Naive thymus-derived CD8-positive, alpha-beta T cell (primary cell): ENCODE results near the gene CEP63. TPM values are rescaled to one million over a fixed set of nuclear protein-coding genes. Genes with fewer than 3 reads are reported as not detected.
"Not testable (repeated sequence)": the region's sequence is repeated elsewhere in the genome, so short reads cannot be mapped to it uniquely, and the experiment has no call there.

ENCODE experiments used
- ATAC-seq, 2 donors: fragments of 150-1000 bp; cut with Tn5 transposase in 1 of 2; sonication (Bioruptor Pico), chemical (Tn5 transposase) in 1 of 2; 1 replicate in 1 of 2; 2 replicates in 1 of 2; pipeline ENCODE4 v1.10.0; 2021; ENCODE audit warnings: mild to moderate bottlenecking in 2 of 2, moderate library complexity in 2 of 2
- POLR2A ChIA-PET: fragments of 350-600 bp; sonication (Branson Sonifier 250); formaldehyde crosslinking; loops from one replicate; lab custom pipeline; 2021; ENCODE audit warnings: antibody characterized with exemption; lab: Charles Lee
- DNase-seq, 10 donors: peaks; one replicate each; pipeline versions ENCODE4 v3.0.0 to v3.0.0-alpha.2; 2020 to 2022
- H3K27ac Mint-ChIP-seq, 10 donors: one replicate each; pipeline ENCODE4 v1.8.0; 2020 to 2022; ENCODE audit warnings: mild to moderate bottlenecking in 10 of 10, mixed read lengths in 10 of 10, moderate library complexity in 4 of 10, inconsistent platforms in 1 of 10
- H3K27me3 Mint-ChIP-seq, 5 donors: one replicate each; pipeline ENCODE4 v1.8.0; 2021 to 2022; ENCODE audit warnings: mixed read lengths in 5 of 5
- H3K36me3 Mint-ChIP-seq, 3 donors: one replicate each; pipeline ENCODE4 v1.8.0; 2020 to 2022; ENCODE audit warnings: mixed read lengths in 3 of 3, mild to moderate bottlenecking in 2 of 3, inconsistent platforms in 1 of 3
- H3K4me1 Mint-ChIP-seq, 4 donors: one replicate each; pipeline ENCODE4 v1.8.0; 2021 to 2022; ENCODE audit warnings: mixed read lengths in 4 of 4
- H3K4me3 Mint-ChIP-seq, 10 donors: one replicate each; pipeline ENCODE4 v1.8.0; 2020 to 2022; ENCODE audit warnings: mild to moderate bottlenecking in 10 of 10, mixed read lengths in 10 of 10, moderate library complexity in 6 of 10, inconsistent platforms in 1 of 10
- H3K9me3 Mint-ChIP-seq, 9 donors: one replicate each; pipeline ENCODE4 v1.8.0; 2020 to 2022; ENCODE audit warnings: mixed read lengths in 9 of 9, mild to moderate bottlenecking in 3 of 9, inconsistent platforms in 1 of 9, moderate library complexity in 1 of 9
- polyA plus RNA-seq, 3 donors: library from polyadenylated mRNA; unstranded; fragments of 300-500 nt; fragmentation: Illumina TruSeq; gene quantifications; one replicate each; pipeline ENCODE4 v1.2.3, GENCODE V29; 2021
- total RNA-seq, 8 experiments: library from RNA in 2 of 8; stranded (reverse) in 2 of 8; gene quantifications; one replicate each; pipeline ENCODE4 v1.2.3 and lab custom pipeline; 2021 to 2026

CEP63 gene
- total and polyA plus RNA-seq, 5 experiments from 2014 or later = 16.2 to 40.1 (median 32.2) TPM

DNA sequence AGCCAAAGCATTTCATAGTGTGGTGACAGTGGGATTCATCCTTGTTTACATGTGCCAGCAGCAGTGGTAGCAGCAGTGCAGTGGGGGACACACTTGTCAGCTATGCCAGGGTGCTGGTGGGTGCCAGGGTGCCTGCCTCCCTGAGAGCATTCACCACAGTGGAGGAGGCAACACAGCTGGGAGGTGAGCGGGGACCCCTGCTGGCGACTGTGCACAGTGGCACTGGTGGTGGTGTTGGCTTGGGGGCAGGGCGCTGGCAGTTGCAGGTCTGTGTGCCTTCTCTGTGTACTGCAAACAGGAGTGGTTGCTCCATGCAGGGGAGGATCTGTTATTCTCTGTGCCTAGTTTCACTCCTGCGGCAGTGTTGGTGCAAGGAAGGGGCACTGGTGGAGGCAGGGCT, 41.2 kb downstream of the CEP63 start:
- Mint-ChIP-seq H3K36me3 (peaks cover 44 to 53% (median 47%) of the 10 kb centered on the region in 3 donors), H3K4me3 (no peak overlapping the region), H3K4me1 (peaks cover 16 to 29% (median 21%) of the 10 kb centered on the region in 4 donors), H3K27ac (peak overlapping the region in 1 of 10 donors; percentile 43), H3K27me3 (no peaks in the 10 kb centered on the region), H3K9me3 (peaks cover 14 to 46% (median 43%) of the 10 kb centered on the region in 9 donors)
- ATAC-seq (no peak), DNase-seq (no peak)
- POLR2A ChIA-PET = no interaction called here

DNA sequence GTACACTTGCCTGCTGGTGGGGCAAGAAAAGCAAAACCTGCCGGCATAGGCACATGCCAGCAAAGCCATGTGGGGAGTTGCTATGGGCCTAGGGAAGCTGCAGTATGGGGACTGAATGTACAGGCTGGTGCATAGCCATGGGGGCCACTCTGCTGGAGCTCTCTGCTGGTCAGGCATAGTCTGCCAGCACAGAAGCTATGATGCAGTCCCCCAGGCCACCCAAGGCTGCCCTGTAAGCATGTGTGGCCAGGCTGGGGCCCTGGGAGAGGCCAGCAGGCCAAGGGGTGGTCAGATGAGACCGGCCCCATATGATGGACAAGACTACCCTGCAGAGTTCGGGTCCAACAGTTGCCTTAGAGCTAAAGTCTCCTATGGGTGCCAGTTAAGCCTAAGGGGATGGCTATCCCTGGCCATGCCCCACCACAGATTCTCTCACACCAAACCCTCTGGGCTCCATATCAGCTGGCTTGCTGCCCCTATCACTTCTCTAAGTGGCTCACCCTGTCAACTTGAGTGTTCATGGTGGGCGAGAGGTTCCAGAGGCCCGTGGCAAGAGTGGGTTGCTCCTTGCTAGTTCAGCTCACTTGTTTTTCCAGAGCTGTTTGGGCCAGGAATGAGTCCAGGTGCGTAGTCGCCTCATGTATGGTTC, 41.8 kb downstream of the CEP63 start:
- Mint-ChIP-seq H3K9me3 (peaks cover 12 to 41% (median 39%) of the 10 kb centered on the region in 9 donors), H3K27me3 (no peaks in the 10 kb centered on the region), H3K4me3 (no peak overlapping the region), H3K36me3 (peaks cover 38 to 53% (median 44%) of the 10 kb centered on the region in 3 donors), H3K27ac (peak overlapping the region in 1 of 10 donors; percentile 64), H3K4me1 (peaks cover 17 to 30% (median 22%) of the 10 kb centered on the region in 4 donors)
- no peak for DNase-seq
- ATAC-seq = no peak
- POLR2A ChIA-PET = no interaction called here

DNA sequence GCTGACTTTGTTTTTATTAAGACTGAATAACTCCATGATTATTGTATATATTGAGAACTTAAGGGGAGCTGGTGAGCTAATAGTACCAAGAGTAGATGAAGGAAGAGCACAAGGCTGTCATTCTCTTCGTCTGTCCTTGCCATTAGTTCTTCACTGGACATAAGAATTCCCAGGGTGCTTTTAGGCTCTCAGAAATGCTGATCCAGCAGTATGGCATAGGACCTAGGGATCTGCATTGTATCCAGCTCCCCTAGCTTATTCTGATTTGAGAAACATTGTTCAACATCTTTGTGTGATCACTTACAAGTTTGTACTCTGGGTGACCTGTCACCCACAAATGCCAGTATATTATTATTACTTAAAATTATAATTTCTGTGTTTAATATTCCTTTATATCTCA, 47.6 kb downstream of the CEP63 start:
- H3K4me1 Mint-ChIP-seq = peaks cover 9 to 20% (median 10%) of the 10 kb centered on the region in 4 donors
- H3K36me3 Mint-ChIP-seq = peaks cover 11 to 25% (median 22%) of the 10 kb centered on the region in 3 donors
- no peak overlapping the region for H3K4me3 Mint-ChIP-seq
- no peaks in the 10 kb centered on the region for H3K9me3 Mint-ChIP-seq
- H3K27ac Mint-ChIP-seq = no peak overlapping the region
- no peaks in the 10 kb centered on the region for H3K27me3 Mint-ChIP-seq
- no peak for ATAC-seq
- POLR2A ChIA-PET = no interaction called here
- no peak for DNase-seq

DNA sequence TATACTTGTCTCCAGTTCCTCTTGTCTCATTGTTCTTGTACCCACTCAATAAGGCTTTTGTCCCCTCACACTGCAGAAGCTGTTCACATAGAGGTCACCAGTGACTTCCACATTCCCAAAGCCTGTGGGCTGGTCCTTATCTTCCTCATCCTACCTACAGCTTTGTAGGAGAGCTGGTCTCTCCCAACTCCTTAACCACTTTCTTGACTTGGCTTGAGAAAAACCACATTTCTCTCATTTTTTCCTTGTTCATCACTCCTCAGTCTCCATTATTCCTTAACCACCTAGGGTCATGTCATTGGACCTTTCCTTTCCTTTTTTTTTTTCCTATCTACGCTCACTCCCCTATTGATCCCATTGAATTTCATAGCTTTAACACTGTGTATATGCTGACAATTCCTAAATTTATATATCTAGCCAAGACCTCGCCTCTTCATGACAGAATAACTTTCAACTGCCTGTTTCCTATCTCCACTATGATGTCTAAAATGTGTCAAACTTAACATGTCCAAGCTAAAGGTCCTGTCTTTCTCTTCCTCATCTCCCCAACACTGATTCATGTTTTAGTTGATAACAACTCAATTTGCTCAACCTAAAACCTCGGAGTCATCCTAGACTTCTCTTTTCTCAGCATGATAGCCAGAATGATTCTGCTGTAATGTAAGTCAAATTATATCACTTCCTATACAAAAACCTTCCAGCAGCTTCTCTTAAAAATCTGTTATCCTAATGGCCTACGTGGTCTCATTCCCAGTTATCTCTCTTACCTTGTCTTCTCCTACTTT, 49.5 kb downstream of the CEP63 start:
- H3K4me3 Mint-ChIP-seq = no peak overlapping the region
- H3K27me3 Mint-ChIP-seq = no peaks in the 10 kb centered on the region
- no peaks in the 10 kb centered on the region for H3K9me3 Mint-ChIP-seq
- POLR2A ChIA-PET = no interaction called here
- peaks cover 6 to 13% (median 8%) of the 10 kb centered on the region in 4 donors for H3K4me1 Mint-ChIP-seq
- peaks cover 11 to 34% (median 28%) of the 10 kb centered on the region in 3 donors for H3K36me3 Mint-ChIP-seq
- DNase-seq = no peak
- no peak overlapping the region for H3K27ac Mint-ChIP-seq
- no peak for ATAC-seq

DNA sequence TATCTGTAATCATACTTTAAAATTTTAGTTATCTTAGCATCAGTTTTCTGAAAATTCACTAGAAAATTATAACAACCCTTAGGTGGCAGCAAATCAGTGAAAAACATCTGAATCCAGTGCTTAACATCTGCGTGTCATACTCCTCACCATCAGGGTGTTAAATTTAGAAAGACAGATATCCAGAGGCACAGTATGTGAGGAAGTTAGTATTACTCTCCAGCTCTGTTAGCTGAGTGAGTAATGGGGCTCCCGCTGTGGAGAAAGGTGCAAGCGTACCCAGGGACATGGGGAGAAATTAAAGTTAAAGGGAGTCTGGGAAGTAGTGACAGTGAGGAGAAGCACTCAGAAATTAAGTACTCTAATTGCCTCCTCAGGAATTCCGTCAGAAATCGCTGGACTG, 50.9 kb downstream of the CEP63 start:
- peaks cover 6 to 11% (median 8%) of the 10 kb centered on the region in 4 donors for H3K4me1 Mint-ChIP-seq
- no peak for DNase-seq
- H3K36me3 Mint-ChIP-seq = peaks cover 11 to 41% (median 26%) of the 10 kb centered on the region in 3 donors
- no peaks in the 10 kb centered on the region for H3K9me3 Mint-ChIP-seq
- ATAC-seq = no peak
- no peak overlapping the region for H3K27ac Mint-ChIP-seq
- H3K4me3 Mint-ChIP-seq = no peak overlapping the region
- H3K27me3 Mint-ChIP-seq = no peaks in the 10 kb centered on the region
- POLR2A ChIA-PET = no interaction called here

DNA sequence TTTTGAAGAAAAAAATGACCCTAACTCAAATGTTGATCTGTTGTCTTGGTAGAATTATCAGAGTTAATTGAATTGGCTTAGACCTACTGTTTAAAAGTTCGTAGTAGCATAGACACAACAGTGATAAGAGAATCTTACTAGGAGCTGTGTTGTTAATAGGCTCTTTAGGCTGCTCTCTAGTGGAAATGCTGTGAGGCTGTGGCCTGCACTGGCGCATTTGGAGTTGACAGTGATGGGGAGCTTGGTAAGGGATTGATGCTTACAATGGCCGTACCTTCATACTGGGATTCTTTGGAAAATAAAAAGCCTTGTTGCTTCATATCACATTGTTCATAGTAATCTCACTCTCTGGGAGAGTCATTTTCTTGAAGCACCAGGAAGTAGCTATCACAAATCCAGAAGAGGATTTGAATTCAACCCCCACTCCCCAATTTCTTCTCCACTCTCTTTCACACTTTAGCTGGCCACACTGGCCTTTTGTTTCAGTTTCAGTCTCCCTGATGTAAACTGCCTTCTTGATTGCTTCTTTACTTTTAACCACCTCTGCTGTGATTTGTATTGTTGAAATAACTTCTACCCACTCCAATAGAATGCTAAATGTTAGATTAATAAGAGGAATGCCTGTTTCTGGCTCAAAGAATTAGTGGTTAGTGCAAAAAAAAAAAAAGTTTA, 56.6 kb downstream of the CEP63 start:
- H3K4me3 Mint-ChIP-seq = no peak overlapping the region
- peak overlapping the region in 1 of 10 donors; percentile 41 for H3K27ac Mint-ChIP-seq
- no peak for ATAC-seq
- H3K9me3 Mint-ChIP-seq = no peaks in the 10 kb centered on the region
- DNase-seq = no peak
- H3K36me3 Mint-ChIP-seq = peaks cover 4 to 58% (median 34%) of the 10 kb centered on the region in 3 donors
- no peaks in the 10 kb centered on the region for H3K27me3 Mint-ChIP-seq
- peaks cover 0 to 3% (median 1%) of the 10 kb centered on the region in 4 donors for H3K4me1 Mint-ChIP-seq
- POLR2A ChIA-PET = no interaction called here

DNA sequence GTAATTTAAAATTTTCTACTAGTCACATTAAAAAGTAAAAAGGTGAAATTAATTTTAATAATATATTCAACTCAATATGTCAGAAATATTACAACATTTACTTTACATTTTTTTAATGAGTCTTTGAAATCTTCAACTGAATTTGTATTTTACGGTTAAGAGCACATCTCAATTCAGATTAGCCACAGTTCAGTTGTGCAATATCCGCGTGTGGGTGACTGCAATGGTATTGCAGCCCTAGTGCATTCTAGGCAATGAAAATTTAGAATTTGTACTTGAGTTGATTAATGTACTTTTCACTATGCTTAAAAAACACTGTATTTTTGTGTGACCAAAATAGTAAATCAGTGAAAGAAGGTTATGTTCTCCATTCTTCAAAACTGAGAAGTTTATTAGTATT, 57.3 kb downstream of the CEP63 start:
- no peaks in the 10 kb centered on the region for H3K9me3 Mint-ChIP-seq
- no peaks in the 10 kb centered on the region for H3K27me3 Mint-ChIP-seq
- no peak overlapping the region for H3K27ac Mint-ChIP-seq
- ATAC-seq = no peak
- DNase-seq = no peak
- H3K4me1 Mint-ChIP-seq = peaks cover 0 to 3% (median 0%) of the 10 kb centered on the region in 4 donors
- POLR2A ChIA-PET = no interaction called here
- peaks cover 4 to 64% (median 34%) of the 10 kb centered on the region in 3 donors for H3K36me3 Mint-ChIP-seq
- no peak overlapping the region for H3K4me3 Mint-ChIP-seq

DNA sequence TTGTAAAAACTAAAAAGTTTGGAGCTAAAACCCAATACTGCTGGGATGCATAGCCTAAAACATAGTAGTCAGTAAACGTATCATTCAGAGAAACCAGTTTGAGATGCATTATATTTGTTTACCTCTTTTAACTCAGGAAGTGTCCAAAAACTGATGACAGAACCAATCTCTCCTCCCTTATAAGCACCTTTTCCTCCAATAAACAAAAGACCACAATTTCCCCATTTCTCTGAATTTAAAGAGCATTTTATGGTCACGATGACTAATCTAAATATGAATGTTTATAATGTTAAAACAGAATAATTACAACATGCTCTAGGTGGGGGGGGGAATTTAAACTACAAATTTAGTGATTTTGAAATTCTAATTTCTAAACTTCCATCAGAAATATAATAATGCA, 58.5 kb downstream of the CEP63 start:
- DNase-seq = no peak
- Mint-ChIP-seq H3K9me3 (no peaks in the 10 kb centered on the region), H3K4me1 (peaks cover 0 to 3% (median 0%) of the 10 kb centered on the region in 4 donors), H3K27ac (no peak overlapping the region), H3K27me3 (no peaks in the 10 kb centered on the region), H3K36me3 (peaks cover 5 to 68% (median 39%) of the 10 kb centered on the region in 3 donors), H3K4me3 (no peak overlapping the region)
- POLR2A ChIA-PET = no interaction called here
- ATAC-seq = no peak

DNA sequence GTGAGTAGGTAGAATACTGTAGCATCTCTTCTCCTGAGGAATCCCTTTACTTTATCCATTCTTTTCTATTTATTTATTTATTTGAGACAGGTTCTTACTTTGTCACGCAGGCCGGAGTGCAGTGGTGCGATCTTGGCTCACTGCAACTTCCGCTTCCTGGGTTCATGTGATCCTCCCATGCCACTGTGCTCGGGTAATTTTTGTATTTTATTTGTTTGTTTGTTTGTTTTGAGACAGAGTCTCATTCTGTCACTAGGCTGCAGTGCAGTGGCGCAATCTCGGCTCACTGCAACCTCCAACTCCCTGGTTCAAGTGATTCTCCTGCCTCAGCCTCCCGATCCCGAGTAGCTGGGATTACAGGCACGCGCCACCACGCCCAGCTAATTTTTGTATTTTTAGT, 58.9 kb downstream of the CEP63 start:
- ATAC-seq, DNase-seq, H3K27ac Mint-ChIP-seq, H3K4me1 Mint-ChIP-seq, H3K4me3 Mint-ChIP-seq, H3K9me3 Mint-ChIP-seq, POLR2A ChIA-PET, H3K27me3 Mint-ChIP-seq: not testable (repeated sequence)
- H3K36me3 Mint-ChIP-seq = peaks cover 10 to 68% (median 42%) of the 10 kb centered on the region in 3 donors

DNA sequence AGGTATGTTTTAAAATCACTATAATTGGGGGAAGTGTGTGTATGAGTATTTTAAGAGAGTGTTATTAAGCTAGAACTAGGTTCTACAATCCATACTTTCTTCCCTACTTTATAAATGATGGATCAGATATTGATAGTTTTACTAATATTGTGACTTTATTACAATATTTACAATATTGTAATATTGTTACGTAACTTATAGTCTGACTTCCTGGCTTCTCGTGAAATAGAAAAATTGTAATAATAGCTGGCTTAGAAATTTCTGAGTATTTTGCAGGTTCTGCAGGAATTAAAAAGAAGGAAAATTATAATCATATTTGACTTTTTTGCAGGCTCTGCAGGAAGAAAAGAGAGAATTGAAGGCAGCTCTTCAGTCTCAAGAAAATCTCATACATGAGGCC, 60.0 kb downstream of the CEP63 start:
- POLR2A ChIA-PET = no interaction called here
- ATAC-seq = no peak
- Mint-ChIP-seq H3K27me3 (no peaks in the 10 kb centered on the region), H3K4me3 (no peak overlapping the region), H3K4me1 (peaks cover 0 to 3% (median 0%) of the 10 kb centered on the region in 4 donors), H3K36me3 (peaks cover 20 to 70% (median 48%) of the 10 kb centered on the region in 3 donors), H3K27ac (no peak overlapping the region), H3K9me3 (no peaks in the 10 kb centered on the region)
- DNase-seq = no peak

DNA sequence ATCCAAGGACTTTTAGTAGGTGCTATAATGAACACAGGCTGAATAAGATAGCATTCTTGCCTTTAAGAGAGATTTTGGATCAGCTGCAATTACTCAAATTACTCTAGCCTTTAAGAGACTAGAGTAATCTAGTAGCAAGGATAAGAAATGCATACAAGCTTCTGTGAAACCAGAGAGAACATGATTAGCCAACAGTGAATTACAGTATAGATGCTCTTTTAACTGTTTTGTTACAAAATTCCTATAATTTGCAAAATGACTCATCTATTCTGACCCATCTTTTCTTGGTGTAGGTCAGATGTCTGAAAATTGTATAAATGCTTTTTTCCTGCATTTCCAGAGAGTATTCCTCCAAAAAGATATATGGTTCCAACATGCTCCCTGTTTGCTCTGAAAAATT, 66.9 kb downstream of the CEP63 start:
- H3K36me3 Mint-ChIP-seq = peaks cover 30 to 69% (median 50%) of the 10 kb centered on the region in 3 donors
- no peaks in the 10 kb centered on the region for H3K27me3 Mint-ChIP-seq
- H3K9me3 Mint-ChIP-seq = no peaks in the 10 kb centered on the region
- peaks cover 0 to 3% (median 0%) of the 10 kb centered on the region in 4 donors for H3K4me1 Mint-ChIP-seq
- no peak overlapping the region for H3K27ac Mint-ChIP-seq
- no peak overlapping the region for H3K4me3 Mint-ChIP-seq
- POLR2A ChIA-PET = no interaction called here
- no peak for DNase-seq
- no peak for ATAC-seq

DNA sequence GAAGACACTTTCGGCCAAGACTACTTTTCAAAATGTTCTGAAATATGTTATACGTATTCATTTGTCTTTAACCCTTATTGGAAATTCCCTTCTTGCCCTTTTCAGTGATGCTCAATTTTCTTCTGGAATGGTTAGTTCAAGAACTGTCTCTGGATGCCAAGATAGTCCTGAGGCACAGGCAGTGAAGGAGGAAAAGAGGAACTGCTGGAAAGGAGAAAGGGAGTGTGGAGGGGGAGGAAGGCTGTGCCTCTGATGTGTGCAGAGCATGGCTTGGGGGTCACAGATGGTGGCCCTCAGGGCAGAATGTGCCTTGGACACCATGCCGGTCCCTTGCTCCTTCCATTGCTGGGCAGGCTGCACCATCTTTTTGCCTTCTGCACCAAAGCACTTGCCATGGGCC, 73.7 kb downstream of the CEP63 start:
- Mint-ChIP-seq H3K9me3 (no peaks in the 10 kb centered on the region), H3K36me3 (peaks cover 17 to 74% (median 45%) of the 10 kb centered on the region in 3 donors), H3K4me1 (peaks cover 0 to 5% (median 4%) of the 10 kb centered on the region in 4 donors), H3K27ac (no peak overlapping the region), H3K4me3 (no peak overlapping the region), H3K27me3 (no peaks in the 10 kb centered on the region)
- ATAC-seq (no peak), DNase-seq (no peak)
- POLR2A ChIA-PET = no interaction called here

DNA sequence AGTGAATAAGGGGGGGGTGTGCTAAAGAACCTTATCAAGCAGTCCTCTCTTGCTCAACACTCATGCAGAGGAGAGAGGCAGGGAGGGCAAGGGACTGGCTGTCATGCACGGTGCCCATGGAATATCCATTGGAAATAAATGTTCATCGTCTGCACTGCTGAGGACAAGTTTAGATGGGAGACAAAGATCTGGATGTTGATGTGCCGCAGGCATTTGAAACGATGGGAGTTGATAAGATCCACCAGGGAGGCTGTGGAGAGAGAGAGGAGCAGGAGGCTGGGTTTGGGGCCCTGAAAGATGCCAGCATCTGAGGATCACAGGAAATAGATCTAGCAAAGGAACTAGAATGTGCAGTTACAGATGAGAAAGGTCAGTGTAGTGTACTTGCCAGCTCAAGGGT, 76.2 kb downstream of the CEP63 start:
- ATAC-seq = no peak
- Mint-ChIP-seq H3K4me3 (no peak overlapping the region), H3K36me3 (peaks cover 17 to 70% (median 41%) of the 10 kb centered on the region in 3 donors), H3K4me1 (peaks cover 0 to 5% (median 4%) of the 10 kb centered on the region in 4 donors), H3K27ac (peak overlapping the region in 1 of 10 donors; percentile 7), H3K9me3 (no peaks in the 10 kb centered on the region), H3K27me3 (no peaks in the 10 kb centered on the region)
- POLR2A ChIA-PET = no interaction called here
- no peak for DNase-seq
